Measurements from ENCODE around the gene OR7G1.

Gene OR7G1, protein sequence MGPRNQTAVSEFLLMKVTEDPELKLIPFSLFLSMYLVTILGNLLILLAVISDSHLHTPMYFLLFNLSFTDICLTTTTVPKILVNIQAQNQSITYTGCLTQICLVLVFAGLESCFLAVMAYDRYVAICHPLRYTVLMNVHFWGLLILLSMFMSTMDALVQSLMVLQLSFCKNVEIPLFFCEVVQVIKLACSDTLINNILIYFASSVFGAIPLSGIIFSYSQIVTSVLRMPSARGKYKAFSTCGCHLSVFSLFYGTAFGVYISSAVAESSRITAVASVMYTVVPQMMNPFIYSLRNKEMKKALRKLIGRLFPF

DNA sequence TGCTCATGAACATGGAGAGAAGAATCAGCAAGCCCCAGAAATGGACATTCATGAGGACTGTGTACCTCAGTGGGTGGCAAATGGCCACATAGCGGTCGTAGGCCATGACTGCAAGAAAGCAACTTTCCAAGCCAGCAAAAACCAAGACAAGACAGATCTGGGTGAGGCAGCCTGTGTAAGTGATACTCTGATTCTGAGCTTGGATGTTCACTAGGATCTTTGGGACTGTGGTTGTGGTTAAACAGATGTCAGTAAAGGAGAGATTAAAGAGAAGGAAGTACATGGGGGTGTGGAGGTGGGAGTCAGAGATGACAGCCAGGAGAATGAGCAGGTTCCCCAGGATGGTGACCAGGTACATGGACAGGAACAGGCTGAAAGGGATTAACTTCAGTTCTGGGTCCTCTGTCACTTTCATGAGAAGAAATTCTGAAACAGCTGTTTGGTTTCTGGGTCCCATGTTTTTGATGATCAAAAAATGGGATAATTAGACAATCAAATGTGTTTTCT lies at the start of gene OR7G1:
OR7G1 (minus strand) TSS at position 457 of the 507 bp plus-strand sequence; CDS start at position 457, 0 bp downstream.
- no peak for DNase-seq (ENCODE audit: low read depth in 2 of 2)

DNA sequence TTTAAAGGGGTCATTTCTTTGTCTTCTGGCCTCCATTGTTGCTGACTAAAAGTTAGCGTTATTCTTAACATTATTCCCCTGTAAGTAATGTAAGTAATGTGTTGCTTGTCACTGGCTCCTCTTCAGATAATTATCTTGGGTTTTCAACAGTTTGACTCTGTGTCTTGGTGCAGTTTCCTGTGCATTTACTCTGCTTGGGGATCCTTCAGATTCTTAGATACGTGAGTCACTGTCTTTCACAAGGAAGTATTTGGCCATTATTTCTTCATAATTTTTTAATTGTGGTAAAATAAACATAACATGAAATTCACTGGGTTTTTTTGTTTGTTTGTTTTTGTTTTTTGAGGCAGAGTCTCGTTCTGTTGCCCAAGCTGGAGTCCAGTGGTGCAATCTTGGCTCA lies 49.7 kb upstream of the OR7G1 start:
- DNase-seq (ENCODE audit: low read depth in 2 of 2), result no peak

DNA sequence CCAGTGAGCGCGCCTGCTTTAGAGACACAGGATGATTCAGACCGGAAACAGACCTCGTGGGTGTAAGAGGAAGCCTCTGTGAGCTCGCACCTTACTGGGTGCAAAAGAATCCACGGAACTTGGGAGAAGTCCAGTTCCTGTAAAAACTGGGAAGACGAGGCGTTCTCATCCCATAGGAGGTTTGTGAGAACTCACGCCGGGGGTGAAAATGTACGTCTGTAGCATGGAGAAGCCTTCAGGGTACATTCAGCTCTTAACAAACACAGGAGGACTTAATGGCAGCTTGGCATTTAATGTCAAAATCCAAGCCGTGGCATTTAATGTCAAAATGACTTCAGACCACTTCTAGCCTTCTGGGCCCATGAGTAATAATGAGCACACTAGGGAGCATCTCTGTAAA lies 45.9 kb upstream of the OR7G1 start:
- no peak for DNase-seq (ENCODE audit: low read depth in 2 of 2)

DNA sequence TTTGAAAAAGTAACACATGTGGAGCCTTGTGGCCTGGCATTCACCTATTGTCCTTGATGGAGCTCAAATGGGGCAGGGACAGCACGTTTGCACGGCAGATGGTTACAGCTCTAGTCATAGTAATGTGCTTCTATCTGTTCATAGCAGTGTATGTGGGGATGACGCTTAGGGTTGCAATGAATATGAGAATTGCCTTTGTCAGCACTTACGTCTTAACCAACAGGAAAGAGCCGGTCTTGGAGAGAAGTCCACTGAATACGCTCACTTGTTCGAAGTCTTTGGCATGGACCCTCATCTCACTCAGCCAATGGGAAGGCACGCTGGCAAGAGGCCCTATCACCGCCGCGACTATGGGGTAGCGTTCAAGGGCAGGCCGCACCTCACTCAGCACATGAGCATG lies 44.3 kb upstream of the OR7G1 start:
- DNase-seq (ENCODE audit: low read depth in 2 of 2), result no peak

DNA sequence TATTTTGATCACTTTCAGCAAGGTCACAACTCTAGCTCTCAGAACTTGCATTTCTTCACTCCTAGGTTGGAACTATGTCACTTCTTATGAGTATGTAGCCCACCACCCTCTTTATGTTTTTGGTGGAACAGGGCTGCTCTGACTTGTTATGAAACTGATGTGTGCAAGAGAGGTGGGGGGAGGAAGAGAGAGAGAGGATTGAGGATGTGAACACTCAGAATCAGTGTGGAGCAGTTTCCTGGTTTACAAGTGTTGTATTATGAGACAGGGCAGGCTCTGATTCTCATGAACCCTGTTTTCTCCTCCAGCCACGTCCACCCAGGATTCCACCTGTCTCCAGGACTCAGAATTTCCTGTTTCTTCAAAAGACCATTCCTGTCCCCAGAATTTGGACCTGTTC lies 40.7 kb upstream of the OR7G1 start:
- no peak for DNase-seq (ENCODE audit: low read depth in 2 of 2)

DNA sequence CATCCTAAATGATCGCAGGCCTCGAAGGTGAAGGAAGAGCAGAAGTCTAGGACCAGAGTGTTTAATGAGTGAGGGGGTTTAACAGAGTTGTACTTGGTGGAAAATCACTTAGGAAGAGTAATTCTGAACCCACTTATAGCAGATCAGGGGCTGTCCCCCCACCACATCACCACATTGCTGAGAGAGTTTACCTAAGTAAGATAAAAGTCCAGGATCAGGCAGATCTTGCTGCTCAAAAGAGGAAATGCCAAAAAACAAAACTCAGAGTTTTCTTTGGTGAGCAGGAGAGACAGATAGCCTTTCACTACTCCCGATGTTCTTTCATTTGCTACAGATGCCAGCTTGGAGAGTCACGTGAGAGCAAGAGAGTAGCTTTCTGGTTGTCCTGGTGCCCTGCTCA lies 40.0 kb upstream of the OR7G1 start:
- DNase-seq (ENCODE audit: low read depth in 2 of 2), result no peak

DNA sequence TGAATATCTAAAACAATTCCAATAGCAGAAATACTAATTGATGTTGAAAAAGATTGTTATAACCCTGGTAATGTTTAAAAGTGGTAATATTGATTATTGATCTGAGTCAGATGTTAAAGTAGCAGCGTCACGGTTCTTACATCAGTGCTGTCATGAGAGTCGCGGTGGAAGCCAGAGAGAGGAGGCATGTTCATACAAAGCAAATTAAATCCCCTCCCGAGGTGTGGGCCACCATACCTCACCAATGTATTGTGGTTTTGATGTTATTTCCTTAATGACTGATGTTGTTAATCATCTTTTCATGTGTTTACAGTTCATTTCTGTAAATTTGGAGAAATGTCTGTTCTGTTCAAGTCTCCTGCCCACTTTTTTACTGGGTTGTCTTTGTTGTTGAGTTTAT lies 35.8 kb upstream of the OR7G1 start:
- DNase-seq (ENCODE audit: low read depth in 2 of 2), result no peak

DNA sequence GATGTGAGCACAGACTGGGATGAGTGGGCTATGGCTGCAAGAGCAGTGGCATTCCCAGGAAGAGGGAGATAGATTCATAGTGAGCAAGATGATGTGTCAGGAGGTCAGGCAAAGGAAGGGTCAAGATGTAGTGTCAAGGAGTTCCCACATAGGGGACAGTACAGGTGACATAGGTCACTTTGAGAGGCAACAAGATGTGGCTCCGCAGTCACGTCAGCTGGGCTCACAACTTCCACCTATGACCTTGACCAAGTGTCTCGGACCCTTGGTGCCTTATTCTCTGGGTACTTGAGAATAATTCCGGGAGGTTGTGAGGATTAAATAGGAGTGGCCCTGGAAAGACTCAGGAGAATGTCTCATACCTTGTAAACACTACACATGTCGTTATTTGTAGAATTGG lies 35.1 kb upstream of the OR7G1 start:
- DNase-seq (ENCODE audit: low read depth in 2 of 2), result no peak

DNA sequence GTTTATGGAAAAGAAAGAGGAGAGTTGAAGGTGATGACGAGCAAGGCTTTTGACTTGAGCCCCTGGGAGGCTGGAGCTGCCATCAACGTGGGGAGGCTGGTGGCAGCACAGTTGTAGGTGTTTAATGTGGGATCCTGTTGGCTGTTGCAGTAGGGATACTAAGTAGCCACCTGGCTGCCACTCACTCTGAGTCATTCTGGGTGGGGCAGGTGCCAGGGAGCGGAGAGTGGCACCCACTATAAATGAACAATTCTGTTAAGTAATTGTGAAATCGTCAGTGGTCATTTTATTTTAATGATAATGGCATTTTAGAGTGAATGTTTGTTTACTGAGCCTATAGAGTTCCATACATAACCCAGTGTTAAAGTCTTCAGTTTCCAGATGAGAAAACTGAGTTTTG lies 34.4 kb upstream of the OR7G1 start:
- DNase-seq (ENCODE audit: low read depth in 2 of 2), result no peak

DNA sequence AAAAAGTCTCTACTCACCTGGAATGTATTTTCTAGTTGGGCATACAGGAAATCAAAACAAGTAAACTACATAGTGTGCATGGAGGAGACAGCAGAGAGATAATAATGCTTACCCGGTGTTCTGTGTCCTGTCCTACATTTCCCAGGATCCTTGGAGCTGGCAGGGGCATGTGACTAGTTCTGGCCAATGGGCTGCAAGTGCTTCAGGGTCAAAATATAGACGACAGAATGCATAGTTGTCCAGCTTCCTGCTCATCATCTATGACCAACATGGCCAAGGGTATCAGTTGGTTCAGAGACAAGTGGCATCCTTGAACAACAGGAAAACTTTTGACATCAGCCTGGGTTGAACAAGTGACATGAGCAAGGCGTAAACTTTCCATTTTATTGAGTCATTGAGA lies 33.1 kb upstream of the OR7G1 start:
- no peak for DNase-seq (ENCODE audit: low read depth in 2 of 2)

DNA sequence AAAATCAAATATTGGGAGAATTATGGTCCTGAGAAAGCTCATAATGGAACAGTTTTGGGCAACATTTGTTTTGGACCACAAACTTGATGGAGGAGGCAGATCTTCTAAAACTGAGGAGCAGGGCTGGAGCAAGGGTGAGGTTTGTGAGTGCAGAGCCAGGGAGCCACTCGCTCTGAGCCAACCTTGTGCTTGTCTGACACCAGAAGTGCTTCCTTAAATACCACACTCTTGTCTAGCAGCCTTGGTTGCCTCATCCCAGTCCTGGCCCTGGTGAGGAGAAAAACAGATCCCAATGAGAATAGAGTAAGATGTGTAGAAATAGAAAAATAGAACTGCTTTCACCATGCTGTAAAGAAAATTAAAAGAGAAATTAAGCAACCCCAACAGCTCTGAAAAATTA lies 31.3 kb upstream of the OR7G1 start:
- no peak for DNase-seq (ENCODE audit: low read depth in 2 of 2)

DNA sequence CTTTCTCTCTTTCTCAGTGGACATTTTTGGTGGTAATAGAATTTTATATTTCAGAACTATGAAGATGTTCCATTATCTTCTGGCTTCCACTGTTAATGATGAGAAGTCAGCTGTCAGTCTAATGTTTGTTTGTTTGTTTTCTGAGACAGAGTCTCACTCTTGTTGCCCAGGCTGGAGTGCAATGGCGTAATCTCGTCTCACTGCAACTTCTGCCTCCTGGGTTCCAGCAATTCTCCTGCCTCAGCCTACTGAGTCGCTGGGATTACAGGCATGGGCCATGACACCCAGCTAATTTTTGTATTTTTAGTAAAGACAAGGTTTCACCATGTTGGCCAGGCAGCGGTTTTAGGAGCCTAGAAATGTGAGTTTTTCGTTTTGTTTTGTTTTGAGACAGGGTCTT lies 29.4 kb upstream of the OR7G1 start:
- DNase-seq (ENCODE audit: low read depth in 2 of 2), result no peak

DNA sequence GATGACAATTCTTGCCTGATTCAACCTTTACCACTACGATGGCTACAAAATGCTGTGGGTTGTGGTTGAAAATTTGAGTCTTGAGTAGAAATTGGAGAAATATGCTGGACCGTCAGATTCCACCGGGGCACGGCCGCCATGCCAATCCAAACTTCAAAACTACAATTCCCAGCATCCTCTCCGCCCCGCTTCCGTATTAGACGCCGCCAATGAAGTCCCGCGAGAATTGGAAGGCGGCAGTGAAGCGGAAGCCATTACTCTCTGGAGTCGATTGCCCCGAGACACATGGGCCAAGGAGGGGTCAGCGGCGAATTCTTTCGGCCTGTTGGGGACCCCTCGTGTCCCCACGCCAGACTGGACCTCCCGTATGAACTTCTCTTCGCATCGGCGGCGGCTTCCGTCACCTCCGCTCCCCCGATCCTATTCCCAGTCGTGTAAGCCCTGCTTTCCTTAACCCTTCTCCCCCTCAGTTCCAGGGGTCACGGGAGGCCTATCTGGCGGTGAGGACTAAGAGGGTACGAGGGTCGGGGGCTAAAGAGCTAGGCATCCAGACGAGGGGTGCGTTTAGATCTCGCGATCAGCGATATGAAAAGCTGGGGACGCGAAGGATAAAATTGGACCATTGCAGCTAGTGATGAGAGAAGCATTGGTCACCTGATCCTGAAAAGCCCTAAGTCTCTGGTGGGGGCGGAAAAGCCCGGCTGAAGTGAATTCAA lies 24.8 kb upstream of the OR7G1 start, which contains the start of gene ZNF317:
ZNF317 (plus strand) TSS at position 239 of the 716 bp plus-strand sequence. CDS start 15,620 bp downstream, outside the sequence.
- peak; percentile 76 to 87 for DNase-seq (ENCODE audit: low read depth in 2 of 2)

DNA sequence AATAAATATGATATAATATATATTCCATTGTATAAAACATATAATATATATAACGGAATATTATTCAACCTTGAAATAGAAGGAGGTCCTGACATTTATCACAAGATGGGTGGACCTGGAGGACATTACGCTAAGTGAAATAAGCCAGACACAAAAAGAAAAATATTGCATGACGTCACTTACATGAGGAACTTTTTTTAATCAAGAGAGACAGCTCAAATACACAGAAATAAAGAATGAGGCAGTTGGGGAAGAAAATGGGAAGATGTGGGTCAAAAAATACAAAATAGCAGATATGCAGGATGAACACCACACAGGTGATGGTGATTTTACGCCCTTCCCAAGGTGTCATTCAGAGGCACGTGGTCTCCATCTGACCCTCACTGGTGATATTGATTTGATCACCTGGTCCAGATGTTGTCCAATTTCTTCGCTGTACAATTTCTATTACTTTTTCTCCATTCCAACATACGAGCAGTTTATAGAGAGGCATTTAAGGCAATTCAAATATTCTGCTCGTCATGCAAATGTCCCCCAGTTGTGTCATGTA lies 24.1 kb upstream of the OR7G1 start:
- DNase-seq (ENCODE audit: low read depth in 2 of 2), result no peak

DNA sequence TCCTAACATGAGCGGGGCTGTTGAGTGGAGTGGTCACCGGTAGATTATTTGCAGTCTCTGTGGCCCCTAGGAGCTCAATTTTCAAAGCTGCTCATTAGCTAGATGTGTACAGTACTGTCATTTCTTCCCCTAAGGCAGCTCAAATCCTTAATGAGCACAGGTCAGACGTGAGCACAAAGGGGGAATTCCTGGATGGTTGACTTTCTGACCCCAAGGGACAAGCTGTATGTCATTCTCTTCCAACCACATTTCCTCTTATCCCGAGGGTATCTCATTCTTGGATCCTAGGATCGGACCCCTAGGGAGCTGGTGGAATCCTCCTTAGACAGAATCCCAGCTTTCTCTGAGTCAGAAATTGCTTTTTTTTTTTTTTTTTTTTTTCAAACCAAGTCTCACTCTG lies 16.9 kb upstream of the OR7G1 start:
- no peak for DNase-seq (ENCODE audit: low read depth in 2 of 2)

DNA sequence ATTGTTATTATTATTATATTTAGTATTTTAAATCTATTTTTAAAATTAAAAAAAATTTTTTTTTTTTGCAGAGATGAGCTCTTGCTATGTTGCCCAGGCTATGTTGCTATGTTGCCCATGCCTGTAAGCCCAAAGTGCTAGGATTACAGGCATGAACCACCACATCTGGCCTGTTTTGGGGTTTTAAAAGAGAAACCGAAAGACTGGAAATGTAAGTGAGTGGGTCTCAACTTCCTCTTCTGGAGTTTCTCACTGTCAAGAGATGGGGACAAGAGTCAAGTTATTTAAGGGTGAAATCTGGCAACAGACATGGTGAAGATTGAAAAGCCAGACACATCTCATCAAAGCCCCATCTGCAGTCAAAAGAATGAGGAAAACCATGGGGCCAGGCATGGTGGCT lies 15.4 kb upstream of the OR7G1 start:
- DNase-seq (ENCODE audit: low read depth in 2 of 2), result no peak

DNA sequence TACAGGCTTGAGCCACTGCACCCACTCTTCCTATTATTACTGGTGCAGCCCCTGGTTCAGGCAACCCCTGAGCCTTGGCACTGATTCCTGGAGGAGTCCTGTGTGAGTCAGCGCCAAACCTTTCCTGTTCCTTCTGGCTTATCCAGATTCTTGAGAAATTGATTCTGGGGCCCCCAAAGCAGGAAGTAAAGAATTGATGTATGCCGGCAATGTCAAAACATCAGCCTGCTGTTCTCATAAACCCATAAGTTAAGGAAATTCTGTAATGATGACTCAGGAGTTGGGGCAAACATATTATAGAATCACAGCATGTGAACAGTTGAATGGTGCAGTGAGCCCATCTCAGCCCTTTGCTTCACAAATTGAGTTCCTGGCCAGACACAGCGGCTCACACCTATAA lies 12.6 kb upstream of the OR7G1 start:
- DNase-seq (ENCODE audit: low read depth in 2 of 2), result no peak

DNA sequence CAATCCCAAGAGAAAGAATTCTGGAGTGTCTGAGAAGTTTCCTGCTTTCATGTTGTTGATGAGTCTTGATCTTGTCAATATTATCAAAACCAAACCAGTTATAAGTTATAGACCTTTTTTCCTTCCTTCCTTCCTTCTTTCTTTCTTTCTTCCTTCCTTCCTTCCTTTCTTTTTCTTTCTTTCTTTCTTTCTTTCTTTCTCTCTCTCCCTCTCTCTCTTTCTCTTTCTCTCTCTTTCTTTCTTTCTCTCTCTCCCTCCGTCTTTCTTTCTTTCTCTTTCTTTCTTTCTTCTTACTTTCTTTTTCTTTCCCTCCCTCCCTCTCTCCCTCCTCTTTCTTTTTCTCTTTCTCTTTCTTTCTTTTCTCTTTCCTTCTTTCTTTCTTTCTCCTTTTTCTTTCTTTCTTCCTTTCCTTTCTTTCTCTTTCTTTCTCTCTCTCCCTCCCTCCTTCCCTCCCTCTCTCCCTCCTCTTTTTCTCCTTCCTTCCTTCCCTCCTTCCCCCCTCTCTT lies 11.4 kb upstream of the OR7G1 start, which contains the start of gene OR7G3:
OR7G3 (minus strand) TSS at position 51 of the 506 bp plus-strand sequence; CDS start at position 51, 0 bp downstream.
- no peak for DNase-seq (ENCODE audit: low read depth in 2 of 2)

DNA sequence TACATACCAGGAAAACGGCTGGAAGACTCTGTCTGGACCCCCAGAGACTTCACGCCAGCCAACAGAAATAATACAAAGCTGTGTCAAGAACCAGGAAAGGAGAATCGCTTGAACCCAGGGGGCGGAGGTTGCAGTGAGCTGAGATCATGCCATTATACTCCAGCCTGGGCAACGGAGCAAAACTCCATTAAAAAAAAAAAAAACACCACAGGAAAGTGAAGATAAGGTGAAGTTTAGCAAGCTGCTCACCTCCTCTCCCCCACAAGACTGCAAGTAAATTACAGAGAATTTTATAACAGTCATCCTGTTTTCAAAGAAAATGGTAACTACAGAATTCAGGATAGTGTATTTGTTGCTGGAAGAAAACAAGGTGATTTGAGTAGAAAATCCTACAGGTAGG lies 984 bp upstream of the OR7G1 start:
- DNase-seq (ENCODE audit: low read depth in 2 of 2), result no peak

DNA sequence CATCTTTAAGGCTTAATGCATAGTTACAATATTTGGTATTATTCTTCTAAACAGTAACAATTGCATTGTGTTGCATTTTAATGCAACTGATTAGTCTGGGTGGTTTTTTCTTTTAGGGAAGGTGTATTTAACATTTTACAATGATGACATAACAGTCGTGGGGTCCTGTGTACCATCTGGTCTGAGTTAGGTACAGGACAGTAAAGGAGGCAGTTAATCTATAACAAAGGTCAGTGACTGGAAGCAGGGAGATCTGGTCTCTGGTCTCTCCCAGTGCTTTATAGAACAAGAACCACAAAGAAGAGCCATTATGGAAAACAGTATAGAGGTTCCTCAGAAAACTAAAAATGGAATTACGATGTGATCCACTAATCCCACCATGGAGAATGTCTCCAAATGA lies 5.6 kb downstream of the OR7G1 start:
- DNase-seq (ENCODE audit: low read depth in 2 of 2), result no peak

DNA sequence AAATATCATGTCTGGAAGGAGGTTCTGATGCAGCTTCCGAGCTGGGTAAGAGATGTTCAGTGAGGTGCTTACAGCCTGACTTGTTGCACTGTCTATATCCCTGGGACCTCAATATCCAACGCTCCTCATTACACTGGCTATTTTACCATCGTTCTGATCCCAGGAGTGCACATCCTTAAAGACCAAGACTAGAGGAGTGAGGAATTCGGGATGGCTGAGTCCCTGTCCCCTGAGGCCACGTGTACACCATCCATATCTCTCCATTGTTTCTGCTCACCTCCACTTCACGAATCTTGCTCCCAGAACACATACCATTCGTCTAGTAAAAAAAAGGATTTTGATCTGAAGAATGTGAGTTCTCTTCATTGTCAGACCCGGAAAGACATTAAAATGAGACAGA lies 8.2 kb downstream of the OR7G1 start, which contains the start of gene OR7G2:
OR7G2 (minus strand) TSS at position 101 of the 400 bp plus-strand sequence. CDS start 4,232 bp downstream, outside the sequence.
- no peak for DNase-seq (ENCODE audit: low read depth in 2 of 2)

DNA sequence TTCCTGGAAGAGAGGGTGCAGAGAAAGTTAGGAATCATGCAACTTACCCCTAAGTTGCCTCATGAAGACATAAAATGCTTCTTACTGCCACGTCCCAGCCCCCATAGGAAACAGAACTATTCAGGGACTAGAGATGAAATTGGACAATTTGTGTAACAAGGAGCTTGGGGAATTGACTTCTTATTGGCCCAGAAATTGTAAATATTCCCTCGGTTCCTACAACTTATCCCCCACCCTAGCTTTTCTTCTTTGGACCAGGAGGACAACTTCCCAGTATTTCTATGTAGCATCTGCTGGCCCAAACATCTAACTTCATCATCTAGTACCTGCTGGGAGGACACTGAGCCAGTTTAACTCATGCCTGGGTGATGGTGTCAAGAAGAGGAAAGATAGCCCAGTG lies 28.8 kb downstream of the OR7G1 start, which contains the start of gene OR1M1:
OR1M1 (plus strand) TSS at position 301 of the 400 bp plus-strand sequence. CDS start 6,184 bp downstream, outside the sequence.
- no peak for DNase-seq (ENCODE audit: low read depth in 2 of 2)
